ENCODE measurements around the gene ARHGAP32.

GRCh38 chr11:129213261-129213660, 21.1 kb upstream of the ARHGAP32 start:
- no peak for TF ChIP-seq CTCF (IDR thresholded peaks at IDR 0.05)
- TF ChIP-seq EZH2 (IDR thresholded peaks at IDR 0.05): no peak
